KOPT-K1 (cell line): ENCODE data around the gene NPW.

Experiments used
- H3K27ac ChIP-seq: fragments of 200-600 bp; sonication (generic); 2 replicates; pipeline ENCODE4 v1.5.1; 2016; ENCODE audit warnings: antibody characterized with exemption, mild to moderate bottlenecking, low read depth, low read length; ENCODE audit not compliant: poor library complexity, severe bottlenecking
- H3K36me3 ChIP-seq: fragments of 200-600 bp; sonication (generic); 2 replicates; pipeline ENCODE4 v1.5.1; 2017; ENCODE audit warnings: antibody characterized with exemption, mild to moderate bottlenecking, low read length, moderate library complexity; ENCODE audit not compliant: insufficient read depth
- H3K9me3 ChIP-seq: fragments of 200-600 bp; sonication (generic); 2 replicates; pipeline ENCODE4 v1.5.1; 2017; ENCODE audit warnings: antibody characterized with exemption, low read length, mild to moderate bottlenecking; ENCODE audit not compliant: insufficient read depth, poor library complexity, severe bottlenecking

Gene NPW

GRCh38 chr16:2019921-2020831 is 591 bp downstream of the NPW start:
- H3K27ac ChIP-seq = no peak overlapping the region

GRCh38 chr16:2022723-2023091 is 3.1 kb downstream of the NPW start:
- no peaks in the 10 kb centered on the region for H3K36me3 ChIP-seq
- H3K27ac ChIP-seq = no peak overlapping the region
- no peaks in the 10 kb centered on the region for H3K9me3 ChIP-seq

More at GRCh38 chr16:2019921-2020831, 591 bp downstream of the NPW start:
- Histone ChIP-seq H3K9me3 (no peaks in the 10 kb centered on the region), H3K36me3 (no peaks in the 10 kb centered on the region)

GRCh38 chr16:2023092-2024031 is 3.8 kb downstream of the NPW start:
- no peaks in the 10 kb centered on the region for H3K9me3 ChIP-seq
- H3K36me3 ChIP-seq = no peaks in the 10 kb centered on the region
- no peak overlapping the region for H3K27ac ChIP-seq

GRCh38 chr16:2024032-2024420 is 4.4 kb downstream of the NPW start:
- no peaks in the 10 kb centered on the region for H3K36me3 ChIP-seq
- no peaks in the 10 kb centered on the region for H3K9me3 ChIP-seq
- no peak overlapping the region for H3K27ac ChIP-seq

GRCh38 chr16:2025251-2025650 is 5.7 kb downstream of the NPW start:
- no peaks in the 10 kb centered on the region for H3K9me3 ChIP-seq
- H3K27ac ChIP-seq = no peak overlapping the region
- H3K36me3 ChIP-seq = no peaks in the 10 kb centered on the region

GRCh38 chr16:2025878-2026460 is 6.4 kb downstream of the NPW start:
- H3K36me3 ChIP-seq = no peaks in the 10 kb centered on the region
- H3K27ac ChIP-seq = no peak overlapping the region
- no peaks in the 10 kb centered on the region for H3K9me3 ChIP-seq

GRCh38 chr16:2026461-2027023 is 7.0 kb downstream of the NPW start, which contains the start of gene NHERF2:
Gene NHERF2 (plus strand): TSS chr16:2026902. CDS start chr16:2027006, 104 bp downstream.
- H3K9me3 ChIP-seq = no peaks in the 10 kb centered on the region
- no peak within 1 kb of the TSS for H3K27ac ChIP-seq
- H3K36me3 ChIP-seq = no peaks in the 10 kb centered on the region

GRCh38 chr16:2027024-2028010 is 7.7 kb downstream of the NPW start:
- Histone ChIP-seq H3K9me3 (no peaks in the 10 kb centered on the region), H3K27ac (no peak overlapping the region)

GRCh38 chr16:2028146-2028545 is 8.6 kb downstream of the NPW start:
- Histone ChIP-seq H3K27ac (no peak overlapping the region), H3K36me3 (no peaks in the 10 kb centered on the region), H3K9me3 (no peaks in the 10 kb centered on the region)

More at GRCh38 chr16:2027024-2028010, 7.7 kb downstream of the NPW start:
- H3K36me3 ChIP-seq = no peaks in the 10 kb centered on the region

- no peaks in the 10 kb centered on the region for H3K9me3 ChIP-seq
- H3K36me3 ChIP-seq = no peaks in the 10 kb centered on the region
- H3K27ac ChIP-seq = no peak overlapping the region
Measured at GRCh38 chr16:2028620-2029220, 9.1 kb downstream of the NPW start.

GRCh38 chr16:2029350-2029749 is 9.8 kb downstream of the NPW start:
- no peaks in the 10 kb centered on the region for H3K9me3 ChIP-seq
- H3K36me3 ChIP-seq = no peaks in the 10 kb centered on the region
- H3K27ac ChIP-seq = no peak overlapping the region

- H3K27ac ChIP-seq = no peak overlapping the region
- no peaks in the 10 kb centered on the region for H3K36me3 ChIP-seq
- H3K9me3 ChIP-seq = no peaks in the 10 kb centered on the region
Measured at GRCh38 chr16:2030036-2030435, 10.5 kb downstream of the NPW start.

- H3K36me3 ChIP-seq = no peaks in the 10 kb centered on the region
- no peak overlapping the region for H3K27ac ChIP-seq
- no peaks in the 10 kb centered on the region for H3K9me3 ChIP-seq
Measured at GRCh38 chr16:2031081-2031577, 11.5 kb downstream of the NPW start.
